GM19351 (cell line): ENCODE measurements around the gene DBH.

ENCODE experiments used
- ATAC-seq: cut with Tn5 transposase; IDR thresholded peaks from one replicate; pipeline ENCODE4 v1.9.1; 2021; ENCODE audit warnings: mild to moderate bottlenecking, moderate library complexity; ENCODE audit not compliant: unreplicated experiment

Gene DBH

DNA sequence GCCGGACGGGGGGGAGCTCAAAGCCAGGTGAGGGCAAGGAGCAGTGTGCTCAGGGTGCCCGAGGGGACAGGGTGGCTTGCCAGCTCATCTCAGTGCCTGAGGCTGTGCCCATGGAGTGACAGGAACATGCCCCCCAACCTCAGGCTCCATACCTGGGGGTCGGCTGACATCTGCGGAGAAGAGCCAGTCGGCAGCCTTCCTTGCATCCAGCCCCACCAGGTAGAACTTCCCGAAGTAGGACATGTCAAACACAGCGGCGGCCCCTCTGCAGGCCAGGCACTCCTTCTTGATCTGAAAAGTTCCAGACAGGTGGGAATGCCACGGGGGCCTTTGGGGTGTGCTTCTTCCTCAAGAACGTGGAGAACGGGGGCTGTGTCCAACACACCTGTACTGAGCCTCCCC, 59.9 kb downstream of the DBH start:
- ATAC-seq: no peak

DNA sequence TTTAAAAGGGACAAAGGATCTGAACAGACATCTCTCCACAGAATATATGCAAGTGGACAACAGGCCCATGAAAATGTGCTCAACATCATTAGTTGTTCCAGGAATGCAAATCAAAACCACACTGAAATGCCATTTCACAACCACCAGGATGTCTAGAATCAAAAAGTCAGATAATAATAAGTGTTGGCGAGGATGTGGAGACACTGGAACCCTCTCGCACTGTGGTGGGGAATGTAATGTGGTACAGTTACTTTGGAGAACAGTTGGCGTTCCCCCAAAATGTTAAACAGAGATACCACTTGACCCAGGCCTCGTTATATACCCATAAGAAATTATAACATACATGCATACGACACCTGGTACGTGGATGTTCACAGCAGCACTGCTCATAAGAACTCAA, 63.4 kb downstream of the DBH start:
- no peak for ATAC-seq

DNA sequence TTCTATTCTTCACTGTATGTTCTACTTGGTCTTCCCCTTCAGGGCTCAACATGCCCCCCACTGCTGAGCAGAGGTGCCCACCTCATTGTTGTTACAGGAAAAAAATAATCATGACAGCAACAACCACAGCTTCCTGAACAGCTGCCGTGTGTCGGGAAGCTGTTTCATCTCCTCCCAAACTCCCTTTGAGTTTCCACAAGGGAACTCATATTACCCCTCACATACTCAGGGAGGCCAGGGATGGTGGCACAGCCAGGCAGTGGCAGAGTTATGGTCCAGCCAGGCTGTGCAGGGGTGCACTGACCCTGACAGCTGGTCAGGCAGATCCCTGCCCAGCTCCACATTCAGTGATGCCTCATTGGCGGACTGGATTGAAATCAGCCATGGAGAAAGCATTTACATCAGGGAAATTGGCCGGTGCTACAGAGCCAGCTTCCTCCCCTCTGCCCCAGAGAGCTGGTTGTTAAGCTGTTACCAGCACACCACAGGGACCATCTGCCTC, 64.7 kb downstream of the DBH start:
- no peak for ATAC-seq

DNA sequence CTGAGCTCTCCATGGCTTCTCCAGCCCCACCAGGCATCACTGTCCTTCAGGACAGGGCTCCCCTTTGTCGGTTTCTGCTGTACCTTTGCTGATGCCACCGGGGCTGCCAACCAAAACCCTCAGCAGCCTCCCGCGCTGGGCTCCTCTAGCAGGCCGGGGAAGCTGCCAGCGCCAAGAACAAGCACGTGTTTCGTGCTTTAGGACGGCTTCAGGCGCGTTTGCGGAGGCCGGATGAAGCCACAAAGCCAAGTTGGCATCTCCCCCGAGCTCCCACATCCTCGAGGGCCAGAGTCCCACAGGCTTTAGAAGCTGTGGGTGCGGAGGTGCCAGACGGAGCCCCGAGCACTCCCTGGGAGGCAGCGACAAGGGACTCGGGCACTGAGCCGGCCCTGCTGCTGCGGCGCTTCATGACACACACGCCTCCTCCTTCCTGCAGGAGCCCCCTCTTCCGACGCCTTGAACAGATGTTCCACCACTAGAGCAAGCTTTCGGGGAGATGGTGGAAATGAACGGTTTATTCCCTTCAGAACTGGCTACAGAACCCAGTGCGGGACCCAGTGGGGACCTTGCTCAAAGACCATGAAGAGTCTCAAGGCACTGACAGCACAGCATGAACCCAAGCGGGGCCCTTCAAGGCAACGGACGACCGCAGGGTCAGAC, 65.3 kb downstream of the DBH start:
- no peak for ATAC-seq

DNA sequence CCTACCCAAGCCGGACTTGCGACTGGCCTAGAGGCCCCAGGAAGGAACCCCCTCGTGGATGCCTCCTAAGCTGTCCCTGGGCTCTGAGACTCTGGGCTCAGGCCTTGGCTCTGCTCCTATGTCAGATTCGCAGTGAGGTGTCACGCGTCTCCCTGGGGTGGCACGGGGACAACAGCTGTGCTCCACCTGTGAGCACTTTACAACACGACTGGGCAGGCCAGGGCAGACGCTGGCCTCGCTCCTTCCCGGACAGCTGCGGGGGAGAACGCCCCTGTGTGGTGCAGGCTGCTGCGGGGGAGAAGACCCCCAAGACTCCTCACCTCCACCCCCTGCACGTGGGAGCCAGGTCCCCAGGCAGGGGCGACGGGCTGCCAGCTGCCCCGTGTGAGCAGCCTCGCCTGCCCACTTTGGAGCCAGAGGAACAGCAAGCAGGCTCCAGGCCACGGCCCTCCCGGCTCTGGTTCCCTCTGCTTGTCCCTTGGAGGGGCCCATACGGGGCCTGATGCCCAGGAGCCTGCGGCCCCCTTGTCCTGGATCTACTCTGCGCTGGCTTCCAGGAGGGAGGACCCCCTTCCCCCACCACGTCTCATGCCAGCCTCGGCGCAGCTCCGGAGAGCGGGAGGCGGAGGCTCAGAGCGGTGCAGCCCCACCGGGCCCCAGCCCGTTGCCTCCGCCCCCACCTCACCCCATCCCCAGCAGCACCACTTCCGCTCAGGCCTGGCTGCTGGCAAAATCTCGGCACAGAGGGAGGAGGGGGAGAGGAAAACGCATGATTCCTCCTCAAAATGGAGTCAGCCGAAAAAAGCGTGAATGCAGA, 66.0 kb downstream of the DBH start:
- ATAC-seq: no peak

DNA sequence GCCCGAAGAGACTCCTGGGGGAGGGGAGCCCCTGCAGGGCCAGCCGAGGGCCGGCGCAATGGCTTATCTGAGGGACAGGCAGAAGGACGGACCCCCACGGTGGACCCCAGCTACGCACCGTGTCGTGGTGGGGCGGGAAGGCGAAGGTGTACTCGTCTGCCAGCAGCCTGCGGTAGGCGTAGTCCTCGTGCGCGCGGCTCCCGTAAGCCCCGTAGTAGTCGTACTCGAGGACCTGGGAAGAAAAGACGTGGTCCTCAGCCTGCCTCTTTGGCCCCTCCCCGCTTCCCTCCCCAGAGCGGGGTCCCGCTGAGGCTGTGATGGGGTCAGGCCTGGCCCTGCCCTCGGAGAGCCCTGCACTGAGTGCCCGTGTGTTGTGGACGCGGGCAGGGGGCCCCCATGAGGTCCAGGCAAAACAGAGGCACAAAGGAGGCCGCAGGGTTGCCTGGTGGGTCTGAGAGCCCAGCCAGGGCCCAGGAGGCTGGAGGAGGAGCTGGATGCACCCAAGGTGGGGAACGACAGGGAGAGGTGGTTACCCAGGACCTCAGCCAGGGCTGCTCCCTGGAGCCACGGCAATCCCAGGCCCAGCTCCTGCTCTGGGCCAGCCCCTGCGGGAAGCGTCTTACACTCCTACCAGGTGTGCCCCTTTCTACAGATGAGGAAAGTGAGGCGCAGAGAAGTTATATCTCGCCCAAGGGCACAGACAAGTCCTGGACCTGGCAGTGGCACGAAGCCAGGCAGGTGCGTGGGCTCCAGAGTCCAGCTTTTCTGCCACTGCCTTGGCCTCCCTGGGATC, 66.8 kb downstream of the DBH start:
- no peak for ATAC-seq

DNA sequence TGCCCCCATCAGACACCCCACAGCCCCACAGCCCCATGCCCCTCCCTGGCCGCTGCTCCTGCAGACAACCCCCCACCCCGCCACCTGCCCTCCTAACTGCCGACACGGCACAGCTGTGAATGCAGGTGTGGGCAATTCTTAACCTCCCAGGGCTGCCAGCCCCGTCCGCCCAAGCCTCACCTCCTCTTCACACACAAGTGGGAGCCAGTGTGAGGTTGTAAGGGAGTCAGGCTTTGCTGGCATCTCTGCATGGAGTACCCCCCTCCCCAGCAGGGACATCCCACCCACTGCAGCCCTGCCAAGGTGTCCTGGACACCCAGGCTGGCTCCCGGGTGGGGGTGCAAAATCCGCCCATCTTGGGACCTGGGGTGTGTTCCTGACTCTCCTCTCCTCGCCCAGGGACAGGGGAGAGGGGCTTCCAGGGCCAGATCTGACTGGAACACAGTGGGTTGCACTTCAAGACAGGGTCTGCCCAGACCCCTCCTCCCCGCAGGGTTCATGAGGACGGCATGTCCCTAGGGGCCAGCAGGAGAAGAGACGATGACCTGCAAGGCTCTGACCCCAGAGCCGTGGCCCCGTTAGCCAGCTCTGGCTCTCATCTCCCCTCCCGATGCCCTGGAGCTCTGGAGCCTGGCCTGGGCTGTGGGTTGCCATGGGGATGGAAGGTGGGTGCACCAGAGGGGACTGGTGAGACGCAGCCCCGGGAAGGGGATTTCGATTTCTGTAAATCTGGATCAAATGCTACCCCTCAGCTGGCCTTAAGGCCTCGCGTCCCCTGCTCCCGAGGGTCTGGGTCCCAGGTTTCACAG, 67.6 kb downstream of the DBH start:
- no peak for ATAC-seq

DNA sequence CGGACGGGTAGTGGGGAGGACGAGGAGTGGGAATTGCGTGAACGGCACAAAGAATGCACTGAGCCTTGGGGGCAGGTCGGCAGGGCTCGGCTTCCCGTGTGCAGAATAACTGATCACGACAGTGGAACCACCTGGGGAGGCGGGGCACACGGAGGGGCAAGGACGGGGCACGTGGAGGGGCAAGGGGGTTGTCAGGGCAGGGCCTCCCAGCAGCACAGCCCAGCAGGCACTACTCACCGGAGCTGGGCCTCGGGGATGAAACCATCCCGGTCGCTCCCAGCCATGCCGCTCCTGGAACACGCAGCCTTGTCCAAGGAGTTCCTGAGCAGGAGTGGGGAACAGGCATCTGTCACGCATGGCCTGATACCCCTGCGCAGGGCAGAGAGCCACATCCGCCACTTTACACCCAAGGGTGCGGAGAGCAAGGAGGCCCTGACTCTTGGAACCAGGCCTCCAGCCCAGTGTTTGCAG, 68.6 kb downstream of the DBH start:
- ATAC-seq: no peak

DNA sequence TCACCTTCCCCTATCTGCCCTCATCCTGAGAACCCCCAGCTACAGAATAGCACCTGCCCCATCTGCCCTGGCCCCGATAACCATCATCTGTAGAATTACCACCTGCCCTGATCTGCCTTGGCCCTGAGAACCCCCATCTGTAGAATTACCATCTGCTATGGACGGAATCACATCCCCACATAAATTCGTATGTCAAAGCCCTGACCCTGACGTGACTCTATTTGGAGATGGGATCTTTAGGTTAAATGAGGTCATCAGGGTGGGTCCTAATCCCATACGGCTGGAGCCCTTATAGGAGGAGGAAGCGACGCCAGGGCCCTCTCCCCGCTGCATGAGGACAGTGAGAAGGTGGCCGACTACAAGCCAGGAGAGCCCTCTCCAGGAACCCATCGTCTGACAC, 69.4 kb downstream of the DBH start:
- ATAC-seq: no peak

DNA sequence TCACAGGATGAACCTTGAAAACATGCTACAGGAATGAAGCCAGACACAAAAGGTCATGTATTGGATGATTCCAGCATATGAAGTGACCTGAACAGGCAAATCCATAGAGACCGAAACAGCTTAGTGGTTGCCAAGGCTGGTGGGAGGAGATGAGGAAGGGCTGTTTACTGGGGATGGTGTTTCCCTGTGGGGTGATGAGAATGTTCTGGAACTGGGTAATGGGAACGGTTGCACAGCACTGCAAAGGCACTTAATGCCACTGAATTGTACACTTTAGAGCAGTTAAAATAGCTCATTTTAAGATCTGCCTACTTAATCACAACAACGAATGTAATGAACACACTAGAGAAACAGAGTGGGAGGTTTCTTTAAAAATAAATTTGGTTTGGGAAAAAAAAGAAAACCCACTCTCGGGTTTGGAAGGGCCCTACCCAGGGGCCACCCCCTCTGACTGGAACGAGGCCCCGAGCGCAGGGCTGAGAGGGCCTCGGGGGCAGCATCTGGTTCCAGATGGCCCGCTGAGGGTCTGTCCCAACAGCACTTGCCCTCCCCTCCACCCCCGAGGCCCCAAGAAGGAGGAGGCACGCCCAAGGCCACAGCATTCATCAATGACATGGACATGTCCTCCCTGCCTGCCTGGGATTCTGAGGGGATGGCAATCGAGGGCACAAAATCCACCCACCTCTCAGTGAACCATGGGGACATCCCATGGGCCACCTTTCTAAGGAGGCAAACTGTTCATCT, 70.3 kb downstream of the DBH start:
- ATAC-seq: no peak

DNA sequence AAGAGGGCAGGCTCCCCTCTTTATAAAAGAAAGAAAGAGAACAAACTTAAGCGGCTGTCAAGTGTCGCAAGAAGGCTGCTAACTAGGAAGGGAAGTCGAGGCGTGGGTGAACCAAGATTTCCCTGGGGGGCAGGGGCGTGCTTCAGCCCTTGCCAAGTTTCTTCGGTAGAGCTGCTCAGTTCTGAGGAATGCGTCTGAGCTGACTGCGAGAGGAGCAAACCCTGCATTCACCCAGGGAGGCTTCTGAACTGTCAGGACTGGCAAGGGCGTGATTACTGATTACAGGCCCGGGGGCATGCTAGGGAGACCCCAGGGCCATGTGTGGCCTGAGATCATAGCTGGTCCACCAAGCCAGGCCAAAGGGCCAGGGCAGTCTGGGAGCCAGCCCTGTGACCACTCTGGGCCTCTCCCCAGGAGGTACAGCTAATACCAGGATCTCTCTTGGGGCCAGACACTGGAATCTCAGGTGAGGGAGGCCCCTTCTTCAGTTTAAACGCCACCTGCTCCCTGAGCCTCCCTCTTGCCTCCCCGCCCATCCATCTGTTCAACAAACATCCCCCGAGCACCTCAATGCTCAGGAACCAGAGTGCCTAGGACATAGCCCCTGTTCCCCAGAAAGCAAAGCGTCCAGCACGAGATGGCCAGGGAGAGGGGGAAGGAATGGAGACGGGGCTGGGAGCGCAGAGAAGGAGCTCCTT, 71.1 kb downstream of the DBH start:
- ATAC-seq: no peak

DNA sequence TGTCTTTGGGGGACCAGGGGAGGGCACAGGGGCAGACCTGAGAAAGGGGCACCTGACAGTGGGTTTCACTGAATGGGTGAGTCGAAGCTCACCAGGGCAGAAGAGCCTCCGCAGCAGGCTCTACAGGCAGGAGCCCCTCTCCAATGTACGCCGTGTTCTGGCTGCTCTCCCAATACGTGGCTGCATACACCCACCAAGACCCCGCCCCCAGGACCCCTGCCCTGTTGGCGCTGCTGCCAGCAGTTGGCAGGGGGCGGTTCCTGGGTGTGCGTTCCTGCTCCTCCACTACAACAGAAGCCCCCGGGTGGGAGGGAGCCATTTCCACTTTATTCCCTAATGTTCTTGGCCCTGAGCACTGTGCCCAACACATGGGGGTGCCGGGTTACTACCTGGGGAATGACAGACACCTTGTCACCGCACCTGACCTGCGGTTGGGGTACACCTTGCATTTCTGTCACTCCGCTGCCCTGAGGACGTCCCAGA, 71.6 kb downstream of the DBH start:
- ATAC-seq: no peak

DNA sequence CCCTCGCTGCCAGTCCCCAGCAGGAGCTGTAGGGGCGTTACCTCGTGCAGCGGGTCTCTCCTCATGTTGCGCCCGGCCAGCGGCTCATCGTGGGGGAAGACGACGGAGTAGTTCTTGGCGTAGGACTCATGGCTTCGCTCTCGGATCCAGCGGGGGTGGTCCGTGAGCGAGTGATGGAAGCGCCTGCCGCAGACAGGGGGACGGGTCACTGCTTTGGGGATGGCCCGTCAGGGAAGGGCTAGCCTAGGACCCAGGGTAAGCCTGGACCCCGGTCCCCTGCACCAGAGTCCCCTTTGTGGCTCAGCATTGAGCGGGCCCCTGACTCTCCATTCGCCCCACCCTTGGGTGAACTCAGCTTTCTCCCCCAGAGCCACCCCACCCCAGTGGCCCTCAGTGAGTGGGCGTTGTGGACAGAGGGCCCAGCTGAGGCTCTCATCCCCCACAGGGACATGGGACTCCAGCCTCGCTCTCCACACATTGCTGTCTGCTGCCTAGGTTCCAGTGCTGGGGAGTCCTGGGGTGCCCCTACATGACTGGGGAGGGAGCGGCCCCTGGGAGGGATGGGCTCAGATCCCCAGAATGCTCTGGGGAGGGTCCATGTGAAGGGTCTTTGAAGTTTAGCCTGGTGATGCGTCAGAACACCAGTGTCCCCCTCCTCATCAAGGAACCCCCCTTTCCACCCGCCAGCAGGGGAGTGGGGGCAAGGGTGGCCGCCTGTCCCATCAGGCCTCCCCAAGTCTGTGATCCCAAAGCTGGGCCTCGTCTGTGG, 72.3 kb downstream of the DBH start:
- no peak for ATAC-seq
